GM13976 (cell line): ENCODE measurements around the gene CCDC83.
"Not testable (repeated sequence)": the region's sequence is repeated elsewhere in the genome, so short reads cannot be mapped to it uniquely, and the experiment has no call there.

Source experiments
- DNase-seq: peaks from one replicate; pipeline ENCODE4 v3.0.0; 2012; ENCODE audit warnings: low spot score
- CTCF ChIP-seq: IDR thresholded peaks from 2 replicates; pipeline ENCODE4 v1.5.1; 2012; ENCODE audit warnings: borderline replicate concordance, mild to moderate bottlenecking; ENCODE audit not compliant: insufficient read depth; ENCODE audit errors: extremely low read depth, missing control alignments, control extremely low read depth
- in situ Hi-C: fragments of 300-500 bp; cut with MboI; formaldehyde crosslinking; loops from one replicate; pipeline ENCODE4 v1.12.0; 2022; ENCODE audit warnings: low sequenced_read_pairs, mixed read lengths, inconsistent platforms; ENCODE audit not compliant: unreplicated experiment

Gene CCDC83

GRCh38 chr11:85912414-85912813 lies 57.2 kb downstream of the CCDC83 start:
- no peak for DNase-seq
- in situ Hi-C loops: no loop called here
- TF ChIP-seq CTCF: no peak

- DNase-seq: no peak
- in situ Hi-C loops: no loop called here
- TF ChIP-seq CTCF: no peak
These were observed 58.3 kb downstream of the CCDC83 start for GRCh38 chr11:85913513-85913912.

- TF ChIP-seq CTCF: no peak
- DNase-seq: no peak
- in situ Hi-C loops: no loop called here
These were observed 59.2 kb downstream of the CCDC83 start for GRCh38 chr11:85914425-85914824.

- no peak for DNase-seq
- in situ Hi-C loops: no loop called here
- TF ChIP-seq CTCF: no peak
These were observed 64.0 kb downstream of the CCDC83 start for GRCh38 chr11:85918910-85919794.

GRCh38 chr11:85922367-85922766 lies 67.2 kb downstream of the CCDC83 start:
- no peak for TF ChIP-seq CTCF
- DNase-seq: no peak
- in situ Hi-C loops: no loop called here

- in situ Hi-C loops: no loop called here
- no peak for TF ChIP-seq CTCF
- DNase-seq: no peak
These were observed 68.3 kb downstream of the CCDC83 start for GRCh38 chr11:85923455-85923854.

- in situ Hi-C loops, DNase-seq: not testable (repeated sequence)
These were observed 71.6 kb downstream of the CCDC83 start for GRCh38 chr11:85926653-85927214.
